IMR-90 (cell line): ENCODE data around the gene PAX5.

ENCODE experiments used
- BHLHE40 ChIP-seq: fragments of 150-350 bp; IDR thresholded peaks from 2 replicates; pipeline ENCODE4 v1.6.1; 2016; ENCODE audit warnings: mild to moderate bottlenecking, low read depth, low read length
- CEBPB ChIP-seq: IDR thresholded peaks from 2 replicates; pipeline ENCODE4 v1.6.1; 2012; ENCODE audit warnings: low read depth, low read length, improper control_type of control experiment
- CHD1 ChIP-seq: IDR thresholded peaks from 2 replicates; pipeline ENCODE4 v1.6.1; 2012; ENCODE audit warnings: low read depth, low read length, improper control_type of control experiment
- CTCF ChIP-seq: conservative IDR thresholded peaks from 2 replicates; pipeline ENCODE4 v1.5.1; 2012; ENCODE audit warnings: mild to moderate bottlenecking, low read depth, low read length, improper control_type of control experiment
- MAFK ChIP-seq: IDR thresholded peaks from 2 replicates; pipeline ENCODE4 v1.6.1; 2012; ENCODE audit warnings: low read depth, low read length, improper control_type of control experiment
- MAZ ChIP-seq: IDR thresholded peaks from 2 replicates; pipeline ENCODE4 v1.6.1; 2012; ENCODE audit warnings: low read depth, mild to moderate bottlenecking, low read length, improper control_type of control experiment, moderate library complexity, borderline replicate concordance
- NFE2L2 ChIP-seq: fragments of 150-350 bp; IDR thresholded peaks from 2 replicates; pipeline ENCODE4 v1.6.1; 2016; ENCODE audit warnings: low read depth, mild to moderate bottlenecking, low read length
- POLR2A ChIP-seq: IDR thresholded peaks from 2 replicates; pipeline ENCODE4 v1.6.1; 2012; ENCODE audit warnings: mild to moderate bottlenecking, low read depth, low read length
- RAD21 ChIP-seq: IDR thresholded peaks from 2 replicates; pipeline ENCODE4 v1.6.1; 2012; ENCODE audit warnings: low read length, improper control_type of control experiment
- RCOR1 ChIP-seq: IDR thresholded peaks from 2 replicates; pipeline ENCODE4 v1.6.1; 2012; ENCODE audit warnings: mild to moderate bottlenecking, low read length, improper control_type of control experiment; ENCODE audit not compliant: insufficient replicate concordance
- SMC3 ChIP-seq: fragments of 150-350 bp; IDR thresholded peaks from 2 replicates; pipeline ENCODE4 v1.6.1; 2016; ENCODE audit warnings: low read depth, mild to moderate bottlenecking, antibody characterized with exemption, low read length, moderate library complexity
- TF ChIP-seq, protein P1 (sequence below): fragments of 150-350 bp; IDR thresholded peaks from 2 replicates; pipeline ENCODE4 v1.6.1; 2017; ENCODE audit warnings: mild to moderate bottlenecking, antibody characterized with exemption, low read length, low read depth
- TF ChIP-seq, protein P2 (sequence below): fragments of 150-350 bp; IDR thresholded peaks from 2 replicates; pipeline ENCODE4 v1.6.1; 2016; ENCODE audit warnings: low read depth, mild to moderate bottlenecking, low read length, moderate library complexity, borderline replicate concordance

DNA sequence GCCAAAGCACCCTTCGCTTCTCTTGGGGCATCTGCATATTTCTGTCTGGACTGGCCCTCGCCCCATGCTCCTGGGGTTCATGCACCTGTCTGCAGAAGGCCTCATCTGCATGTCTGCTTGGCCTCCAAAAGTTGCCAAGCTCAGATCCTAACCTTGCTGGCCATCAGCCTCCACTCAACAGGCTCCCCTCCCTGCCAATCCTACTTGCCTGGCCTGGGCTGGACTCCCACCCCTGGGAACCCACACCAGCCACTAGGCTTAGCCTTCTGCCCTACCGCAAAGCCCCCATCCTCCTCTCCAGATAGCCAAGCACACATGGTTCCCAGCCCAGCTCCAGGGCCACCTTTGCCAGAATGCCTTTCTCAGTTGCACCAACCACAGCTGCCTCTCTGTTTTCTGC lies 159.8 kb downstream of the PAX5 start:
- no peak for TF ChIP-seq BHLHE40
- TF ChIP-seq, protein P1, sequence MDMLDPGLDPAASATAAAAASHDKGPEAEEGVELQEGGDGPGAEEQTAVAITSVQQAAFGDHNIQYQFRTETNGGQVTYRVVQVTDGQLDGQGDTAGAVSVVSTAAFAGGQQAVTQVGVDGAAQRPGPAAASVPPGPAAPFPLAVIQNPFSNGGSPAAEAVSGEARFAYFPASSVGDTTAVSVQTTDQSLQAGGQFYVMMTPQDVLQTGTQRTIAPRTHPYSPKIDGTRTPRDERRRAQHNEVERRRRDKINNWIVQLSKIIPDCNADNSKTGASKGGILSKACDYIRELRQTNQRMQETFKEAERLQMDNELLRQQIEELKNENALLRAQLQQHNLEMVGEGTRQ = no peak
- no peak for TF ChIP-seq CTCF
- TF ChIP-seq MAZ = no peak
- no peak for TF ChIP-seq POLR2A
- TF ChIP-seq RCOR1 = no peak
- no peak for TF ChIP-seq RAD21
- TF ChIP-seq, protein P2, sequence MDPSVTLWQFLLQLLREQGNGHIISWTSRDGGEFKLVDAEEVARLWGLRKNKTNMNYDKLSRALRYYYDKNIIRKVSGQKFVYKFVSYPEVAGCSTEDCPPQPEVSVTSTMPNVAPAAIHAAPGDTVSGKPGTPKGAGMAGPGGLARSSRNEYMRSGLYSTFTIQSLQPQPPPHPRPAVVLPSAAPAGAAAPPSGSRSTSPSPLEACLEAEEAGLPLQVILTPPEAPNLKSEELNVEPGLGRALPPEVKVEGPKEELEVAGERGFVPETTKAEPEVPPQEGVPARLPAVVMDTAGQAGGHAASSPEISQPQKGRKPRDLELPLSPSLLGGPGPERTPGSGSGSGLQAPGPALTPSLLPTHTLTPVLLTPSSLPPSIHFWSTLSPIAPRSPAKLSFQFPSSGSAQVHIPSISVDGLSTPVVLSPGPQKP = no peak
- no peak for TF ChIP-seq MAFK
- TF ChIP-seq CHD1 = no peak
- TF ChIP-seq NFE2L2 = no peak
- TF ChIP-seq SMC3 = no peak
- no peak for TF ChIP-seq CEBPB
